HCT116 (cell line): ENCODE measurements around the gene PGBD5. TPM values are rescaled to one million over a fixed set of nuclear protein-coding genes. Genes with fewer than 3 reads are reported as not detected.

Experiments used
- ATAC-seq: fragments of 200-7000 bp; cut with Tn5 transposase; 2 replicates; pipeline ENCODE4 v1.9.1; 2020; ENCODE audit warnings: mild to moderate bottlenecking, moderate library complexity
- BruUV-seq: library from RNA; stranded (reverse); fragments of 400-500 nt; replicated peaks from 2 replicates; lab custom pipeline; 2021; lab: Mats Ljungman, UMichigan
- CTCF ChIA-PET: fragments of 300-600 bp; sonication (Branson Sonifier 250); formaldehyde crosslinking; loops from one replicate; lab custom pipeline; 2021; ENCODE audit warnings: antibody characterized with exemption; lab: Charles Lee
- POLR2A ChIA-PET: fragments of 300-600, 350-600 bp; sonication (Branson Sonifier 250); formaldehyde crosslinking; loops from one replicate; lab custom pipeline; 2021; ENCODE audit warnings: antibody characterized with exemption; lab: Charles Lee
- RAD21 ChIA-PET, 2 experiments: fragments of 300-600 bp; sonication (Branson Sonifier 250); formaldehyde crosslinking; loops; one replicate each; lab custom pipeline; 2023; ENCODE audit warnings: low total read pairs in 2 of 2; ENCODE audit not compliant: uncharacterized antibody in 2 of 2, unreplicated experiment in 2 of 2, low non-redundant PET in 1 of 2; lab: Charles Lee
- DNase-seq: peaks from one replicate; pipeline ENCODE4 v3.0.0-alpha.2; 2010; ENCODE audit warnings: low read depth, low spot score
- H2AFZ ChIP-seq: fragments of 200-600 bp; shearing (Covaris generic), sonication (generic); 2 replicates; pipeline ENCODE4 v1.6.1; 2017; ENCODE audit warnings: low read depth, mixed run types, mixed read lengths, antibody characterized with exemption, low read length; ENCODE audit not compliant: poor library complexity, severe bottlenecking
- H3K27ac ChIP-seq: 2 replicates; pipeline ENCODE4 v1.5.1; 2012; ENCODE audit warnings: low read depth, low read length
- H3K27me3 ChIP-seq: fragments of 200-600 bp; sonication (generic); 2 replicates; pipeline ENCODE4 v1.6.1; 2016; ENCODE audit warnings: mixed run types, low read length, mixed read lengths; ENCODE audit not compliant: insufficient read depth
- H3K36me3 ChIP-seq, 2 experiments: fragments of 200-500 bp in 1 of 2; fragments of 200-600 bp in 1 of 2; sonication (Bioruptor generic) in 1 of 2; sonication (generic) in 1 of 2; 2 replicates each; pipeline versions ENCODE4 v1.5.1 to v1.6.1; 2014 to 2016; ENCODE audit warnings: low read length in 2 of 2, inconsistent platforms in 1 of 2, mixed read lengths in 1 of 2, mixed run types in 1 of 2; ENCODE audit not compliant: insufficient read depth in 2 of 2, control insufficient read depth in 1 of 2
- H3K4me1 ChIP-seq, 2 experiments: fragments of 200-600 bp in 1 of 2; sonication (generic) in 1 of 2; 2 replicates each; pipeline versions ENCODE4 v1.5.1 to v1.6.1; 2012 to 2017; ENCODE audit warnings: low read length in 2 of 2, inconsistent platforms in 1 of 2, mild to moderate bottlenecking in 1 of 2, mixed read lengths in 1 of 2, mixed run types in 1 of 2, moderate library complexity in 1 of 2; ENCODE audit not compliant: insufficient read depth in 2 of 2, control insufficient read depth in 1 of 2
- H3K4me2 ChIP-seq: fragments of 200-600 bp; sonication (generic); 2 replicates; pipeline ENCODE4 v1.6.1; 2017; ENCODE audit warnings: mixed run types, low read length, mixed read lengths
- H3K4me3 ChIP-seq, 2 experiments: fragments of 200-600 bp in 1 of 2; sonication (generic) in 1 of 2; replicated peaks in 1 of 2; 2 replicates each; pipeline ENCODE4 v1.5.1; 2011 to 2016; ENCODE audit warnings: low read length in 2 of 2, control low read depth in 1 of 2, low read depth in 1 of 2, mild to moderate bottlenecking in 1 of 2, mixed read lengths in 1 of 2, mixed run types in 1 of 2
- H3K79me2 ChIP-seq: fragments of 200-600 bp; sonication (generic); 2 replicates; pipeline ENCODE4 v1.6.1; 2017; ENCODE audit warnings: mild to moderate bottlenecking, mixed run types, low read length, moderate library complexity, mixed read lengths; ENCODE audit not compliant: insufficient read depth
- H3K9ac ChIP-seq: fragments of 200-600 bp; sonication (generic); 2 replicates; pipeline ENCODE4 v1.6.1; 2016; ENCODE audit warnings: low read length, mixed read lengths
- H3K9me2 ChIP-seq: fragments of 200-600 bp; sonication (generic), shearing (Covaris generic); 2 replicates; pipeline ENCODE4 v1.6.1; 2017; ENCODE audit warnings: mixed run types, mild to moderate bottlenecking, moderate library complexity; ENCODE audit not compliant: insufficient read depth
- H3K9me3 ChIP-seq, 2 experiments: fragments of 200-500 bp in 1 of 2; fragments of 200-600 bp in 1 of 2; sonication (Bioruptor generic) in 1 of 2; sonication (generic) in 1 of 2; 2 replicates each; pipeline ENCODE4 v1.6.1; 2014 to 2017; ENCODE audit warnings: low read length in 2 of 2, mixed read lengths in 2 of 2, inconsistent platforms in 1 of 2, low read depth in 1 of 2, mild to moderate bottlenecking in 1 of 2, mixed run types in 1 of 2, moderate library complexity in 1 of 2; ENCODE audit not compliant: control insufficient read depth in 1 of 2, insufficient read depth in 1 of 2
- H4K20me1 ChIP-seq: fragments of 200-600 bp; sonication (generic), shearing (Covaris generic); 2 replicates; pipeline ENCODE4 v1.6.1; 2017; ENCODE audit warnings: mixed run types, mild to moderate bottlenecking, moderate library complexity; ENCODE audit not compliant: insufficient read depth
- ATF3 ChIP-seq: IDR thresholded peaks from 2 replicates; pipeline ENCODE4 v1.6.1; 2012
- CBX3 ChIP-seq: IDR thresholded peaks from 2 replicates; pipeline ENCODE4 v1.6.1; 2012; ENCODE audit warnings: low read depth
- CTCF ChIP-seq, 3 experiments: fragments of 200-600 bp in 1 of 3; sonication (generic) in 1 of 3; IDR thresholded peaks in 2 of 3; conservative IDR thresholded peaks in 1 of 3; 2 replicates each; pipeline ENCODE4 v1.5.1; 2012 to 2017; ENCODE audit warnings: low read depth in 2 of 3, low read length in 2 of 3, antibody characterized with exemption in 1 of 3, borderline replicate concordance in 1 of 3, control low read depth in 1 of 3, mild to moderate bottlenecking in 1 of 3, mixed read lengths in 1 of 3, mixed run types in 1 of 3, moderate library complexity in 1 of 3; ENCODE audit not compliant: insufficient read depth in 1 of 3
- EGR1 ChIP-seq: IDR thresholded peaks from 2 replicates; pipeline ENCODE4 v1.6.1; 2012; ENCODE audit warnings: low read depth
- ELF1 ChIP-seq: IDR thresholded peaks from 2 replicates; pipeline ENCODE4 v1.6.1; 2012; ENCODE audit warnings: low read depth, borderline replicate concordance
- EZH2 ChIP-seq: fragments of 200-600 bp; sonication (generic); IDR thresholded peaks from 2 replicates; pipeline ENCODE4 v1.6.1; 2017; ENCODE audit warnings: antibody characterized with exemption, mixed run types
- EZH2phosphoT487 ChIP-seq: fragments of 200-600 bp; IDR thresholded peaks from 2 replicates; pipeline ENCODE4 v1.6.1; 2018; ENCODE audit warnings: antibody characterized with exemption, borderline replicate concordance
- FOSL1 ChIP-seq: IDR thresholded peaks from 2 replicates; pipeline ENCODE4 v1.6.1; 2012; ENCODE audit warnings: low read depth
- JUND ChIP-seq: IDR thresholded peaks from 2 replicates; pipeline ENCODE4 v1.6.1; 2012
- MAX ChIP-seq: IDR thresholded peaks from 2 replicates; pipeline ENCODE4 v1.6.1; 2012
- POLR2A ChIP-seq: IDR thresholded peaks from 2 replicates; pipeline ENCODE4 v1.7.0; 2011; ENCODE audit warnings: borderline replicate concordance; ENCODE audit not compliant: insufficient read depth, insufficient read length; ENCODE audit errors: extremely low read depth
- POLR2AphosphoS5 ChIP-seq: IDR thresholded peaks from 2 replicates; pipeline ENCODE4 v1.6.1; 2011; ENCODE audit warnings: mild to moderate bottlenecking, low read depth, low read length, moderate library complexity
- RAD21 ChIP-seq: IDR thresholded peaks from 2 replicates; pipeline ENCODE4 v1.6.1; 2012; ENCODE audit warnings: low read depth, mild to moderate bottlenecking
- REST ChIP-seq: IDR thresholded peaks from 2 replicates; pipeline ENCODE4 v1.6.1; 2012; ENCODE audit warnings: low read depth
- SIN3A ChIP-seq: IDR thresholded peaks from 2 replicates; pipeline ENCODE4 v1.6.1; 2012; ENCODE audit warnings: low read depth
- SP1 ChIP-seq: IDR thresholded peaks from 2 replicates; pipeline ENCODE4 v1.6.1; 2012; ENCODE audit warnings: low read depth
- YY1 ChIP-seq: IDR thresholded peaks from 2 replicates; pipeline ENCODE4 v1.6.1; 2011; ENCODE audit warnings: low read length, low read depth, moderate library complexity, mild to moderate bottlenecking; ENCODE audit not compliant: insufficient replicate concordance; ENCODE audit errors: extremely low read depth
- ZFX ChIP-seq: fragments of 450-650 bp; IDR thresholded peaks from 2 replicates; pipeline ENCODE4 v1.6.1; 2017
- ZNF274 ChIP-seq: fragments of 200-500 bp; sonication (Bioruptor generic); IDR thresholded peaks from 2 replicates; pipeline ENCODE4 v1.6.1; 2014; ENCODE audit warnings: mild to moderate bottlenecking, low read depth, low read length, inconsistent platforms
- intact Hi-C: fragments of 100-400 bp; cut with micrococcal nuclease; formaldehyde crosslinking; loops from 2 replicates; pipeline ENCODE4 v1.10.0; 2022
- total RNA-seq: library from RNA; stranded (reverse); gene quantifications from one replicate; pipeline ENCODE4 v1.2.1, GENCODE V29; 2021; ENCODE audit not compliant: unreplicated experiment

Gene PGBD5
- total RNA-seq, 1 experiment from 2014 or later, result 0.27 TPM

- H3K4me3 ChIP-seq, result no peak overlapping the region
- TF ChIP-seq EZH2phosphoT487, result no peak
- no peak for TF ChIP-seq POLR2A
- no peak for TF ChIP-seq SIN3A
- TF ChIP-seq JUND, result no peak
- no peak for TF ChIP-seq ZNF274
- no peak for TF ChIP-seq CBX3
- no peak for TF ChIP-seq RAD21
- TF ChIP-seq MAX, result no peak
- TF ChIP-seq FOSL1, result no peak
- TF ChIP-seq SP1, result no peak
- no peak for TF ChIP-seq YY1
- no peak for TF ChIP-seq CTCF (IDR thresholded peaks at IDR 0.05 in 2 of 3, conservative IDR thresholded peaks at IDR 0.05 in 1 of 3; ENCODE audit: borderline replicate concordance in 1 of 3, insufficient read depth in 1 of 3, low read depth in 2 of 3, low read length in 2 of 3)
- TF ChIP-seq EZH2, result no peak
- no peak for TF ChIP-seq REST
- no peak for TF ChIP-seq POLR2AphosphoS5
- no peak for TF ChIP-seq EGR1
- no peak for TF ChIP-seq ELF1
- TF ChIP-seq ATF3, result no peak
- TF ChIP-seq ZFX, result no peak
- peaks cover 0 to 6% of the 10 kb centered on the region in 2 experiments; a peak in 1 of 4 replicates for H3K4me1 ChIP-seq
- no peak overlapping the region for H2AFZ ChIP-seq
- ATAC-seq (no peak; the same call in 1 of the 2 replicates), DNase-seq (no peak)
- H3K9me2 ChIP-seq, result no peaks in the 10 kb centered on the region
- no peak overlapping the region for H3K4me2 ChIP-seq
- ChIA-PET POLR2A (no interaction called here), CTCF (no interaction called here), RAD21 (no interaction called here)
- H4K20me1 ChIP-seq, result no peaks in the 10 kb centered on the region
- no peaks in the 10 kb centered on the region for H3K36me3 ChIP-seq
- H3K27me3 ChIP-seq, result no peaks in the 10 kb centered on the region
- no peak overlapping the region for H3K27ac ChIP-seq
- no peaks in the 10 kb centered on the region for H3K9me3 ChIP-seq
- intact Hi-C loops, result no loop called here
- no TSS peak for BruUV-seq
- no peaks in the 10 kb centered on the region for H3K79me2 ChIP-seq
- no peak overlapping the region for H3K9ac ChIP-seq
Measured at GRCh38 chr1:230301822-230302221, 124.3 kb downstream of the PGBD5 start.
